Measurements from ENCODE around the gene PLOD3. TPM values are rescaled to one million over a fixed set of nuclear protein-coding genes. Genes with fewer than 3 reads are reported as not detected.

The PLOD3 gene
- total RNA-seq, 1 experiment from 2014 or later = 112 TPM

DNA sequence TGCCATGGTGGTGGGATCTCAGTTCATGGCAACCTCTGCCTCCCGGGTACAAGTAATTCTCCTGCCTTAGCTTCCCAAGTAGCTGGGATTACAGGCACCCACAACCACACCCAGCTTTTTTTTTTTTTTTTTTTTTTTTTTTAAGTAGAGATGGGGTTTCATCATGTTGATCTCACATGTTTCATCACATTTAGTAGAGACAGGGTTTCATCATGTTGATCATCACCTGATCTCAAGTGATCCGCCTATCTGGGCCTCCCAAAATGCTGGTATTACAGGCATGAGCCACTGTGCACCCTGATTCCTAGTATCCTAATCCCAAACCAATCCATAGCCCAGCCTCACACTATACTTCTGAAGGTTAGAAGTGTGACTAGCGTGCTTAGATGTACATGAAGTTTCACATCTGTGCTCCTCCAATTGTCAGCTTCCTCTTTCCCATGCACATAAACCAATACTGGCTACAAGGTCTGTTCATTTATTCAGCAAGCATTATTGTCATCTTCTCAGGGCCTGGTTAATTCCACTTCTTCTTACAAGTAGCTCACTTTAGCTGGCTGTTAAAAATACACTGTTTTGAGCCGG lies 30.4 kb downstream of the PLOD3 start:
- no peak for DNase-seq
- peaks cover 9% of the 10 kb centered on the region; the same call in 1 of the 2 replicates for H3K4me1 ChIP-seq
- H3K4me1 Mint-ChIP-seq (ENCODE audit: low read depth, unreplicated experiment) = peaks cover 10% of the 10 kb centered on the region
- no peaks in the 10 kb centered on the region for H3K9me3 ChIP-seq
- H3K4me3 ChIP-seq (ENCODE audit: low read depth, low read length) = no peak overlapping the region
- H3K36me3 ChIP-seq (ENCODE audit: control insufficient read depth, insufficient read depth, low read length) = no peaks in the 10 kb centered on the region
- no TSS peak for BruUV-seq (replicated peaks)
- no peaks in the 10 kb centered on the region for H3K27me3 Mint-ChIP-seq (ENCODE audit: insufficient read depth, unreplicated experiment)
- CTCF ChIA-PET = interaction anchor here (0.6 to 0.7 kb wide), 3 partner anchors 19 to 1034 kb away, joined by 4 to 5 read pairs (median 4); no protein-coding TSS in a partner anchor
- POLR2A ChIA-PET = interaction anchor here (0.6 kb wide), 1 partner anchor 25 kb away, joined by 3 read pairs; no protein-coding TSS in a partner anchor
- H3K9me3 Mint-ChIP-seq (ENCODE audit: unreplicated experiment) = no peaks in the 10 kb centered on the region
- no peaks in the 10 kb centered on the region for H3K27me3 ChIP-seq (replicated peaks; ENCODE audit: control insufficient read depth, insufficient read depth, low read length)
- H3K27ac Mint-ChIP-seq (ENCODE audit: unreplicated experiment) = no peak overlapping the region
- peaks cover 9% of the 10 kb centered on the region for H3K36me3 Mint-ChIP-seq (ENCODE audit: insufficient read depth, unreplicated experiment)
- TF ChIP-seq, protein P1, sequence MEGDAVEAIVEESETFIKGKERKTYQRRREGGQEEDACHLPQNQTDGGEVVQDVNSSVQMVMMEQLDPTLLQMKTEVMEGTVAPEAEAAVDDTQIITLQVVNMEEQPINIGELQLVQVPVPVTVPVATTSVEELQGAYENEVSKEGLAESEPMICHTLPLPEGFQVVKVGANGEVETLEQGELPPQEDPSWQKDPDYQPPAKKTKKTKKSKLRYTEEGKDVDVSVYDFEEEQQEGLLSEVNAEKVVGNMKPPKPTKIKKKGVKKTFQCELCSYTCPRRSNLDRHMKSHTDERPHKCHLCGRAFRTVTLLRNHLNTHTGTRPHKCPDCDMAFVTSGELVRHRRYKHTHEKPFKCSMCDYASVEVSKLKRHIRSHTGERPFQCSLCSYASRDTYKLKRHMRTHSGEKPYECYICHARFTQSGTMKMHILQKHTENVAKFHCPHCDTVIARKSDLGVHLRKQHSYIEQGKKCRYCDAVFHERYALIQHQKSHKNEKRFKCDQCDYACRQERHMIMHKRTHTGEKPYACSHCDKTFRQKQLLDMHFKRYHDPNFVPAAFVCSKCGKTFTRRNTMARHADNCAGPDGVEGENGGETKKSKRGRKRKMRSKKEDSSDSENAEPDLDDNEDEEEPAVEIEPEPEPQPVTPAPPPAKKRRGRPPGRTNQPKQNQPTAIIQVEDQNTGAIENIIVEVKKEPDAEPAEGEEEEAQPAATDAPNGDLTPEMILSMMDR (IDR thresholded peaks at IDR 0.05; ENCODE audit: insufficient read depth in 1 of 2, low read depth in 1 of 2, low read length in 1 of 2, severe bottlenecking in 1 of 2, unreplicated experiment in 1 of 2) = no peak
- intact Hi-C loops (cut with micrococcal nuclease; ENCODE audit: unreplicated experiment) = no loop called here
- no peak overlapping the region for H3K4me3 Mint-ChIP-seq (ENCODE audit: unreplicated experiment)

- Histone ChIP-seq H3K4me3 (ENCODE audit: low read depth, low read length) (no peak overlapping the region), H3K36me3 (ENCODE audit: control insufficient read depth, insufficient read depth, low read length) (no peaks in the 10 kb centered on the region), H3K4me1 (peaks cover 10% of the 10 kb centered on the region; the same call in 1 of the 2 replicates), H3K9me3 (no peaks in the 10 kb centered on the region), H3K27me3 (replicated peaks; ENCODE audit: control insufficient read depth, insufficient read depth, low read length) (no peaks in the 10 kb centered on the region)
- intact Hi-C loops (cut with micrococcal nuclease; ENCODE audit: unreplicated experiment) = no loop called here
- ChIA-PET POLR2A (interaction anchor here (0.6 kb wide), 1 partner anchor 26 kb away, joined by 3 read pairs; no protein-coding TSS in a partner anchor), CTCF (interaction anchor here (0.6 to 0.7 kb wide), 3 partner anchors 19 to 1035 kb away, joined by 4 to 5 read pairs (median 4); no protein-coding TSS in a partner anchor)
- Mint-ChIP-seq H3K4me1 (ENCODE audit: low read depth, unreplicated experiment) (peaks cover 10% of the 10 kb centered on the region), H3K27me3 (ENCODE audit: insufficient read depth, unreplicated experiment) (no peaks in the 10 kb centered on the region), H3K4me3 (ENCODE audit: unreplicated experiment) (no peak overlapping the region), H3K9me3 (ENCODE audit: unreplicated experiment) (no peaks in the 10 kb centered on the region), H3K36me3 (ENCODE audit: insufficient read depth, unreplicated experiment) (peaks cover 9% of the 10 kb centered on the region), H3K27ac (ENCODE audit: unreplicated experiment) (no peak overlapping the region)
- TF ChIP-seq, protein P1 (IDR thresholded peaks at IDR 0.05; ENCODE audit: insufficient read depth in 1 of 2, low read depth in 1 of 2, low read length in 1 of 2, severe bottlenecking in 1 of 2, unreplicated experiment in 1 of 2) = no peak
- DNase-seq = no peak
- BruUV-seq (replicated peaks) = no TSS peak
These were observed 31.2 kb downstream of the PLOD3 start for GRCh38 chr7:101186194-101186593.

- Mint-ChIP-seq H3K4me3 (ENCODE audit: unreplicated experiment) (no peak overlapping the region), H3K27me3 (ENCODE audit: insufficient read depth, unreplicated experiment) (peaks cover 5% of the 10 kb centered on the region), H3K4me1 (ENCODE audit: low read depth, unreplicated experiment) (peaks cover 10% of the 10 kb centered on the region), H3K36me3 (ENCODE audit: insufficient read depth, unreplicated experiment) (peaks cover 9% of the 10 kb centered on the region), H3K27ac (ENCODE audit: unreplicated experiment) (no peak overlapping the region), H3K9me3 (ENCODE audit: unreplicated experiment) (no peaks in the 10 kb centered on the region)
- BruUV-seq (replicated peaks) = no TSS peak
- ChIA-PET CTCF (interaction anchor here (0.6 to 1.0 kb wide), 2 partner anchors 41 to 43 kb away, joined by 3 to 5 read pairs; no protein-coding TSS in a partner anchor), POLR2A (no interaction called here)
- no peak for DNase-seq
- Histone ChIP-seq H3K36me3 (ENCODE audit: control insufficient read depth, insufficient read depth, low read length) (no peaks in the 10 kb centered on the region), H3K4me3 (ENCODE audit: low read depth, low read length) (no peak overlapping the region), H3K9me3 (no peaks in the 10 kb centered on the region), H3K4me1 (peaks cover 10% of the 10 kb centered on the region), H3K27me3 (replicated peaks; ENCODE audit: control insufficient read depth, insufficient read depth, low read length) (no peaks in the 10 kb centered on the region)
- intact Hi-C loops (cut with micrococcal nuclease; ENCODE audit: unreplicated experiment) = no loop called here
- TF ChIP-seq, protein P1 (IDR thresholded peaks at IDR 0.05; ENCODE audit: insufficient read depth in 1 of 2, low read depth in 1 of 2, low read length in 1 of 2, severe bottlenecking in 1 of 2, unreplicated experiment in 1 of 2) = no peak
These were observed 32.0 kb downstream of the PLOD3 start for GRCh38 chr7:101185258-101185839.

Data from Caco-2 (cell line).